Small intestine (tissue), 7 donors: ENCODE results near the gene NAA10. TPM values are rescaled to one million over a fixed set of nuclear protein-coding genes. Genes with fewer than 3 reads are reported as not detected.

ENCODE experiments used
- DNase-seq, 2 donors: peaks; one replicate each; pipeline versions ENCODE4 v3.0.0 to v3.0.0-alpha.2; 2013
- FAIRE-seq: peaks from 2 replicates; lab custom pipeline; 2012; peaks lifted over from hg19 to GRCh38; lab: Jason Lieb, UNC
- H3K27ac ChIP-seq, 3 donors: one replicate each; pipeline ENCODE4 v1.5.1; 2013; ENCODE audit warnings: low read length in 2 of 3, mild to moderate bottlenecking in 2 of 3, control low read depth in 1 of 3, inconsistent platforms in 1 of 3, low read depth in 1 of 3, moderate library complexity in 1 of 3
- H3K27me3 ChIP-seq, 3 donors: one replicate each; pipeline ENCODE4 v1.6.1; 2013; ENCODE audit warnings: low read length in 3 of 3, inconsistent platforms in 1 of 3; ENCODE audit not compliant: control insufficient read depth in 3 of 3, insufficient read depth in 3 of 3
- H3K36me3 ChIP-seq, 3 donors: one replicate each; pipeline ENCODE4 v1.6.1; 2013; ENCODE audit warnings: low read length in 3 of 3, inconsistent platforms in 1 of 3, low read depth in 1 of 3, mild to moderate bottlenecking in 1 of 3, moderate library complexity in 1 of 3; ENCODE audit not compliant: control insufficient read depth in 3 of 3, insufficient read depth in 2 of 3
- H3K4me1 ChIP-seq, 3 donors: one replicate each; pipeline ENCODE4 v1.6.1; 2013; ENCODE audit warnings: low read length in 2 of 3, inconsistent platforms in 1 of 3, low read depth in 1 of 3, mild to moderate bottlenecking in 1 of 3, moderate library complexity in 1 of 3; ENCODE audit not compliant: control insufficient read depth in 3 of 3, insufficient read depth in 2 of 3
- H3K4me3 ChIP-seq, 3 donors: one replicate each; pipeline ENCODE4 v1.5.1; 2013; ENCODE audit warnings: low read length in 3 of 3, control low read depth in 1 of 3, inconsistent platforms in 1 of 3, low read depth in 1 of 3, mild to moderate bottlenecking in 1 of 3, moderate library complexity in 1 of 3
- H3K9me3 ChIP-seq, 2 donors: one replicate each; pipeline ENCODE4 v1.6.1; 2013; ENCODE audit warnings: low read depth in 1 of 2, low read length in 1 of 2; ENCODE audit not compliant: control insufficient read depth in 2 of 2, insufficient read depth in 1 of 2
- WGBS, 3 donors: extraction: QIAGEN DNeasy Blood & Tissue Kit; methylation state at CpG; one replicate each; pipeline ENCODE4 v1.1.7; 2013; 5-methylcytosine and 5-hydroxymethylcytosine counted together
- polyA plus RNA-seq, 4 donors: library from polyadenylated mRNA; stranded (reverse) in 3 of 4; unstranded in 1 of 4; fragments of 200-250 nt in 3 of 4; fragments of 120-200 nt in 1 of 4; gene quantifications; one replicate each; pipeline versions ENCODE4 v1.2.1 to v1.2.3, GENCODE V29; 2013
- donor health status: healthy with polysubstance abuse.
- donor health status: control.
- donor health status: control.
- donor health status: Bipolar disorder and iron deficiency.
- donor health status: healthy.

Gene NAA10
- polyA plus RNA-seq, 4 donors, result 55.6 to 152 (median 107) TPM

DNA sequence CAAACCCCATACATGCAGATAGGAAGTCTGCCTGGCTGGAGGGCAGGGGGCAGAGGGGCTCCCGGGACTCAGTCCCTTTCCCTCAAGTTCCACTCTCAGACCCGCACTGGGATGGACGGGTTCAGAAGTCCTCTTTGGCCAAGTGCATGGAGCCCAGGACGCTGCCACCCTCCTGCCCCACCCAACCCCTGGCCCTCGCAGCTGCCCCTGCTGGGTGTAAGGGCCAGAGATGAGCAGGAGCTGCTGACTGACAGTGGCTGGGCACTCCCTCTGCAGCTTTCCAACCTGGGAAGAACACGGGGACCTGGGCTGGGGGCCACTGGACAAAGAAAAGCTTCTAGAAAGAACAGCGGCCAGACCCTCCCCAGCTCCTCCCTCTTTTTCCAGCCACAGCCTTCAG, 52.3 kb downstream of the NAA10 start:
- FAIRE-seq, result no peak
- Histone ChIP-seq H3K4me1 (peaks cover 0 to 3% (median 0%) of the 10 kb centered on the region in 3 donors), H3K36me3 (no peaks in the 10 kb centered on the region), H3K4me3 (no peak overlapping the region), H3K27me3 (peaks cover 18 to 53% (median 24%) of the 10 kb centered on the region in 3 donors), H3K27ac (no peak overlapping the region), H3K9me3 (no peaks in the 10 kb centered on the region)
- no peak for DNase-seq
- 16 to 44% (median 41%) methylated on average over 6 to 7 of the region's 7 CpGs for WGBS, 3 donors

DNA sequence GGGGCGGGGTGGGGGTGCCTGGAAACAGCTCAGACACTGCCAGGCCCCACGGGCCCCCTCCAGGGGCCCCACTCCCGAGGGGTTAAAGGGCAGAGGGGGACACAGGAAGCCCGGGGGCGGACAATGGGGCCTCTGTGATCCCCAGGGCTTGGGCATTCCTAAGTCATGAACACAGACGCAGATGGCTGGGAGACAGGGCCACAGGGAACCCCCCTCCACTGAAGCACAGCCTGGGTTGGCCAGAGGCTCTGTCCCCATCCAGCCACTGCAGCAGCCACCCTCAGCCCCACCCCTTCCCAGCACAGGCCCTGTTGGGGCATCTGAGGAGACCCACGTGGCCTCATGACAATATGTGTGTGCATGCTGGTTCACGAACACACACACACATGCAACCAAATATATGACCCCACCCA, 52.7 kb downstream of the NAA10 start:
- 13 to 37% (median 25%) methylated on average over 7 to 8 of the region's 8 CpGs for WGBS, 3 donors
- Histone ChIP-seq H3K36me3 (no peaks in the 10 kb centered on the region), H3K9me3 (no peaks in the 10 kb centered on the region), H3K27me3 (peaks cover 18 to 50% (median 24%) of the 10 kb centered on the region in 3 donors), H3K4me1 (peaks cover 0 to 3% (median 0%) of the 10 kb centered on the region in 3 donors), H3K4me3 (no peak overlapping the region), H3K27ac (no peak overlapping the region)
- FAIRE-seq (no peak), DNase-seq (peak in 1 of 2 donors; percentile 44)

DNA sequence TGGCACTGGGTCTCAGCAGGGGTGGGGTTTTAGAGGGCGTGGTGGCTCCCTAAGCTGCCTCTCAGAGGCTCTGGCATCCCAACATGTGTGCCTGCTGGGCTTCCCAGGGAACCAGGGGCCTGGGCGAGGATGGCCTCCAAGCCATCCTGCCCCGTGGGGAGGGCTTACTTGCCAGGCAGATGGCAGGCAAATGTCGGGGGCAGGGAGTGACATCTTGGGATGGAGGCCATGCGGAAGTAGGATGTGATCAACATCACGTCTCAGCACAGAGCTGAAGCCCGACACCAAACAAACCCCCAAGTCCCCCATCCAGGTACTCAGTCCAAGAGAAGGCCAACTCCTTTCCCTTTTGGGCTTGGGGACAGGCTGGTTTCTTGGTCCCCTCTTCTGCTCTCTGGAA, 53.6 kb downstream of the NAA10 start:
- no peaks in the 10 kb centered on the region for H3K9me3 ChIP-seq
- DNase-seq (no peak), FAIRE-seq (no peak)
- no peak overlapping the region for H3K27ac ChIP-seq
- peaks cover 0 to 3% (median 0%) of the 10 kb centered on the region in 3 donors for H3K4me1 ChIP-seq
- 65 to 73% (median 69%) methylated on average over 6 to 7 of the region's 7 CpGs for WGBS, 3 donors
- peaks cover 17 to 42% (median 22%) of the 10 kb centered on the region in 3 donors for H3K27me3 ChIP-seq
- H3K4me3 ChIP-seq, result no peak overlapping the region
- H3K36me3 ChIP-seq, result no peaks in the 10 kb centered on the region

DNA sequence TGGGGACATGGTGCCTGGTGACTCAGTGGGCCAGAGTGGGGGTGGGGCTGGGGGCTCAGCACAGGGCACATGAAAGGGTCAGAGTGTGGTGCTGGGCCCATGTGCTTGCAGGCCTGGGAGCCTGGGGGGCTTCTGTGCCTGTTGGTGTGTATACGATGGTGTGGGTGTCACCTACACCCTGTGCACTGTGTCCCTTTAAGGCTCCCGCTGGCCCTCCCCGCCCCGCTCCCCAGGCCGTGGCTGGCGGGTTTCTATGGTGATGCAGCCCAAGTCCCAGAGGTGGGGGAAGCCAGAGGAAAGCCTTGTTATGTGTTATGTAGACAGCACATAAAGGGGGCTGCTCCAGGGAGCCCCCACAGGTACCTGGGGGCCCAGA, 54.4 kb downstream of the NAA10 start:
- WGBS, 3 donors, result 2 to 26% (median 21%) methylated on average over 5 to 6 of the region's 6 CpGs
- Histone ChIP-seq H3K9me3 (no peaks in the 10 kb centered on the region), H3K27ac (no peak overlapping the region), H3K36me3 (no peaks in the 10 kb centered on the region), H3K4me1 (peaks cover 0 to 3% (median 0%) of the 10 kb centered on the region in 3 donors), H3K27me3 (peaks cover 14 to 38% (median 21%) of the 10 kb centered on the region in 3 donors), H3K4me3 (no peak overlapping the region)
- DNase-seq (no peak), FAIRE-seq (no peak)

DNA sequence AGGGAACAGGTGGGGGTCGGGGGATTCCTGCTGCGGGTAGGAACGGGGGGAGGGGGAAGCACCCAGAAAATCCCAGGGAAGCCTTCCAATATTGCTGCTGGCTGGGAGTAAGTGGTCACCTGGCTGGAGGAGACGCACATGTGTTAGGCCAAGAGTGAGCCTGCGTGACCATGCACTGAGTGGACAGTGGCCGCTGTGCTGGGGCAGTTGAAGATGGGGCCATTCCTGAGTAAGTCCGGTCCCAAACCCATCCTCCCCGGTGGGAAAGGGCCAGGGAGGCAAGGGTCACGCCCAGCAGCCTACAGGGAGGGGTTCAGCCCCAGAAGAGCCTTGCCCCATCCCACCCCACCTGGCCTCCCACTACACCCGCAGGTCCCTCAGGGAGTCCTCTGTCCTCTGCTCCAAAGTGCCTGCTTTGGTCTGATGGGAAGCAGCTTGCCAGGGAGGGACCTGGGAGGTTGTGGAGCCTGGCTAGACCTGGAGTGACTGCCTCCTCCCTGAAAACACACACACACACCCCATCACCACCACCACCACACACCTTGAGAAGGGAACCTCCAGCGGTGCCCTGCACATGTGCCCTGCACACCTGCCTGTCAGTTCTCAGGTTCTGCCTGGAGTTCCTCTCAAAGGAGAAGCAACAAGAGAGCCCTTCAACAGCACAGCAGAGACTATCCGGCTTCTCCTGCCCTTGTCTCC, 54.9 kb downstream of the NAA10 start:
- DNase-seq, result no peak
- no peaks in the 10 kb centered on the region for H3K36me3 ChIP-seq
- FAIRE-seq, result no peak

More for the DNA sequence above, 54.9 kb downstream of the NAA10 start:
- H3K4me3 ChIP-seq, result no peak overlapping the region
- H3K4me1 ChIP-seq, result peaks cover 0 to 3% (median 0%) of the 10 kb centered on the region in 3 donors
- no peak overlapping the region for H3K27ac ChIP-seq
- no peaks in the 10 kb centered on the region for H3K9me3 ChIP-seq
- WGBS, 3 donors, result 43 to 59% (median 56%) methylated on average over 11 to 12 of the region's 12 CpGs
- H3K27me3 ChIP-seq, result peaks cover 10 to 33% (median 16%) of the 10 kb centered on the region in 3 donors

Other genes with a start within 250 kb of the NAA10 start
- 100 to 1,000 TPM in 1 of 4 donors, 10 to 100 TPM in 3; 34.0 to 140 (median 59.2) TPM for gene SLC6A8, start 247.1 kb downstream of the NAA10 start, polyA plus RNA-seq
- gene BCAP31, start 210.7 kb downstream of the NAA10 start, polyA plus RNA-seq, result 100 to 1,000 TPM in 2 of 4 donors, 10 to 100 TPM in 2; 68.4 to 243 (median 152) TPM
- gene ABCD1, start 210.2 kb downstream of the NAA10 start, polyA plus RNA-seq, result 10 to 100 TPM; 10.1 to 37.3 (median 20.4) TPM
- gene PLXNB3, start 170.8 kb downstream of the NAA10 start, polyA plus RNA-seq, result 1 to 10 TPM in 1 of 4 donors, under 1 TPM in 2, not detected in 1; 0.54 to 1.6 (median 0.66) TPM
- 1 to 10 TPM in 1 of 4 donors, under 1 TPM in 2, not detected in 1; 0.15 to 1.1 (median 0.27) TPM for gene SRPK3, start 154.0 kb downstream of the NAA10 start, polyA plus RNA-seq
- 100 to 1,000 TPM in 1 of 4 donors, 10 to 100 TPM in 3; 59.9 to 114 (median 85.5) TPM for gene IDH3G, start 140.7 kb downstream of the NAA10 start, polyA plus RNA-seq
- gene SSR4, start 140.4 kb downstream of the NAA10 start, polyA plus RNA-seq, result 100 to 1,000 TPM; 288 to 694 (median 446) TPM
- gene PDZD4, start 104.5 kb downstream of the NAA10 start, polyA plus RNA-seq, result 10 to 100 TPM in 1 of 4 donors, 1 to 10 TPM in 2, under 1 TPM in 1; 0.22 to 11.5 (median 2.4) TPM
- gene L1CAM, start 48.9 kb downstream of the NAA10 start, polyA plus RNA-seq, result 10 to 100 TPM in 1 of 4 donors, 1 to 10 TPM in 1, under 1 TPM in 1, not detected in 1; 0.54 to 16.3 (median 2.1) TPM
- 1 to 10 TPM in 1 of 4 donors, under 1 TPM in 1, not detected in 2; 0.31 to 3.5 TPM for gene AVPR2, start 30.4 kb downstream of the NAA10 start, polyA plus RNA-seq
- gene ARHGAP4, start 8.8 kb downstream of the NAA10 start, polyA plus RNA-seq, result 10 to 100 TPM; 29.8 to 63.0 (median 49.0) TPM
- gene RENBP, start 9.6 kb upstream of the NAA10 start, polyA plus RNA-seq, result 100 to 1,000 TPM in 1 of 4 donors, 10 to 100 TPM in 2, 1 to 10 TPM in 1; 5.1 to 114 (median 21.9) TPM
- 10 to 100 TPM in 2 of 4 donors, 1 to 10 TPM in 2; 7.6 to 32.9 (median 19.5) TPM for gene HCFC1, start 36.8 kb upstream of the NAA10 start, polyA plus RNA-seq
- 10 to 100 TPM in 1 of 4 donors, 1 to 10 TPM in 3; 4.2 to 10.1 (median 6.0) TPM for gene TMEM187, start 37.7 kb upstream of the NAA10 start, polyA plus RNA-seq
- 100 to 1,000 TPM in 3 of 4 donors, 10 to 100 TPM in 1; 57.2 to 135 (median 117) TPM for gene IRAK1, start 84.9 kb upstream of the NAA10 start, polyA plus RNA-seq
- gene MECP2, start 162.7 kb upstream of the NAA10 start, polyA plus RNA-seq, result 10 to 100 TPM in 3 of 4 donors, 1 to 10 TPM in 1; 9.4 to 18.4 (median 12.9) TPM
- gene OPN1LW, start 209.2 kb upstream of the NAA10 start, polyA plus RNA-seq, result not detected
- not detected for gene OPN1MW, start 247.6 kb upstream of the NAA10 start, polyA plus RNA-seq